Fibroblast of villous mesenchyme (primary cell): Measurements from ENCODE around the gene TMEM129. TPM values are rescaled to one million over a fixed set of nuclear protein-coding genes. Genes with fewer than 3 reads are reported as not detected.

Experiments
- DNase-seq: peaks from one replicate; pipeline ENCODE4 v3.0.0-alpha.2; 2010; ENCODE audit warnings: low read depth
- H3K4me3 ChIP-seq: 2 replicates; pipeline ENCODE4 v1.5.1; 2011; ENCODE audit warnings: low read depth, mild to moderate bottlenecking, low read length
- total RNA-seq: library from RNA; depleted of rRNA; stranded (reverse); fragments of >200 nt; gene quantifications from 2 replicates; pipeline ENCODE4 v1.2.3, GENCODE V29; 2012
- TF ChIP-seq, protein P1 (sequence below): IDR thresholded peaks from 2 replicates; pipeline ENCODE4 v1.5.1; 2012; ENCODE audit warnings: low read depth, mild to moderate bottlenecking, low read length; ENCODE audit not compliant: insufficient read depth

TMEM129 gene
- total RNA-seq, 1 donor, result 31.1 TPM

DNA sequence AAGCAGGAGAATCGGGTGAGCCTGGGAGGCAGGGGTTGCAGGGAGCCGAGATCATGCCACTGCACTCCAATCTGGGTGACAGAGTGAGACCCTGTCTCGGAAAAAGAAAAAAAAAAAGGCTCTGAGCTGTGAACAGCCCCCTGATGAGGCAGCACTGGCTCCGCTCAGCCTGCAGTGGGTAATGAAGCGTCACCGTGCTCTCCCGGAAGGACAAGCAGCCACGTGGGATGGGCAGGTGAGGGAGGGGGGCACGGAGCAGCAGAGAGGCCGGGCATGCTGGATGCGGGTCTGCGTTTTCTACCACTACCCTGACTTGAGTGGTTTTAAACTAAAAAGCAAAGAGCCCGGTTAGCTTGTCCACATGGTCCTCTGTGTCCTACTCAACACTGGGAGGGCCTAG, 15.7 kb upstream of the TMEM129 start:
- H3K4me3 ChIP-seq, result no peak overlapping the region
- DNase-seq, result no peak
- TF ChIP-seq, protein P1, sequence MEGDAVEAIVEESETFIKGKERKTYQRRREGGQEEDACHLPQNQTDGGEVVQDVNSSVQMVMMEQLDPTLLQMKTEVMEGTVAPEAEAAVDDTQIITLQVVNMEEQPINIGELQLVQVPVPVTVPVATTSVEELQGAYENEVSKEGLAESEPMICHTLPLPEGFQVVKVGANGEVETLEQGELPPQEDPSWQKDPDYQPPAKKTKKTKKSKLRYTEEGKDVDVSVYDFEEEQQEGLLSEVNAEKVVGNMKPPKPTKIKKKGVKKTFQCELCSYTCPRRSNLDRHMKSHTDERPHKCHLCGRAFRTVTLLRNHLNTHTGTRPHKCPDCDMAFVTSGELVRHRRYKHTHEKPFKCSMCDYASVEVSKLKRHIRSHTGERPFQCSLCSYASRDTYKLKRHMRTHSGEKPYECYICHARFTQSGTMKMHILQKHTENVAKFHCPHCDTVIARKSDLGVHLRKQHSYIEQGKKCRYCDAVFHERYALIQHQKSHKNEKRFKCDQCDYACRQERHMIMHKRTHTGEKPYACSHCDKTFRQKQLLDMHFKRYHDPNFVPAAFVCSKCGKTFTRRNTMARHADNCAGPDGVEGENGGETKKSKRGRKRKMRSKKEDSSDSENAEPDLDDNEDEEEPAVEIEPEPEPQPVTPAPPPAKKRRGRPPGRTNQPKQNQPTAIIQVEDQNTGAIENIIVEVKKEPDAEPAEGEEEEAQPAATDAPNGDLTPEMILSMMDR, result no peak

DNA sequence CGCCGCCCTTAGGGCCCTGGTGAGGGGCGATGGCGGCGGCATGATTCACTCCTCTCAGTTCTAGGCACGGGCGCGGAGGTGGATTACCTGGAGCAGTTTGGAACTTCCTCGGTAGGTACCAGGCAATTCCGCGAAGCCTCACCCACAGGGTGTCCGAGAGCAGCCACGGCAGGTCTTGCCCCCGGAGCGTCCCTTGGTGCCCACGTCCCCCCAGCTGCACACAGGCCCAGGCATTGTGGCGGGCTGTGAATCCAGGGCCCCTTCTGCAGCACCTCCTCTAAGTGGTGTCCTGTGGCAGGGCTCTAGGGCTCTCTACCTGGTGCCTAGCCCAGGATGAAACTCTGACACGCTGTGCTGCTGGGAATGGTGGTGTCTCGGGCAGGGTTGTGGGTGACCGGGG, 14.1 kb upstream of the TMEM129 start:
- DNase-seq, result no peak
- TF ChIP-seq, protein P1, result no peak
- no peak overlapping the region for H3K4me3 ChIP-seq

DNA sequence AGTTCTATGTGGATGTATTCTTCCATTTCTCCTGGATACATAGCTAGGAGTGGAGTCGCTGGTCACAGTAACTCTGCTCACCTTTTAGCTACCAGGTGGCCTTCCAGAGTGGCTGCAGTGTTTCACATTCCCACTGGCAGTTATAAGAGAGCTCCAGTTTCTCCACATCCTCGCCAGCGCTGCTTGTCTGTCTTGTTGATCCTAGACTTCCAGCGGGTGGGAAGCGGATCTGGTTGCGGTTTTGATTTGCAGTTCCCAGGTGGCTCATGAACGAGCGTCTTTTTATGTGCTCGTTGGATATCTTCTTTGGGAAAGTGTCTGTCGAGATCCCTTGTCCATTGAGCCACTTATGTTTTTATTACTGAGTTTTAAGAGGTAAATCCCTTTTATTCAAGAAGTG, 11.8 kb upstream of the TMEM129 start:
- TF ChIP-seq, protein P1, result no peak
- H3K4me3 ChIP-seq, result no peak overlapping the region
- DNase-seq, result no peak

DNA sequence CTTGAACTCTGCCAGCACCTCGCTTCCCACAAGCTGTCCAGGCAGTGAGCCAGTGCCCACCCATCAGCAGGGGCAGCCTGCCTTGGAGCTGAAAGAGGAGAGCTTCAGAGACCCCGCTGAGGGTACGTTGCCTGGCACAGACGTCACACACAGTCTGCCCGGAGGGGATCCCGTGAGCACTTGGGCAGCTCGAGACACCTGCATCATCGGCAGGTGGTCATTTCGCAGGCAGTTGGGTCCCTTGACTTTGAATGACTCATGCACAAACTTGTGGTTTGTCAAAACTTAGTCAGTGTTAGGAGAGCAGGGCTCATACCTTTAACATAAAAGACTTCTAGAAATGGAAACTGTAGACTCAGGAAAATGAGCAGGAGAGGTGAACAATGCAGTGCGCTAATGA, 10.1 kb upstream of the TMEM129 start:
- TF ChIP-seq, protein P1, result no peak
- no peak for DNase-seq
- no peak overlapping the region for H3K4me3 ChIP-seq

DNA sequence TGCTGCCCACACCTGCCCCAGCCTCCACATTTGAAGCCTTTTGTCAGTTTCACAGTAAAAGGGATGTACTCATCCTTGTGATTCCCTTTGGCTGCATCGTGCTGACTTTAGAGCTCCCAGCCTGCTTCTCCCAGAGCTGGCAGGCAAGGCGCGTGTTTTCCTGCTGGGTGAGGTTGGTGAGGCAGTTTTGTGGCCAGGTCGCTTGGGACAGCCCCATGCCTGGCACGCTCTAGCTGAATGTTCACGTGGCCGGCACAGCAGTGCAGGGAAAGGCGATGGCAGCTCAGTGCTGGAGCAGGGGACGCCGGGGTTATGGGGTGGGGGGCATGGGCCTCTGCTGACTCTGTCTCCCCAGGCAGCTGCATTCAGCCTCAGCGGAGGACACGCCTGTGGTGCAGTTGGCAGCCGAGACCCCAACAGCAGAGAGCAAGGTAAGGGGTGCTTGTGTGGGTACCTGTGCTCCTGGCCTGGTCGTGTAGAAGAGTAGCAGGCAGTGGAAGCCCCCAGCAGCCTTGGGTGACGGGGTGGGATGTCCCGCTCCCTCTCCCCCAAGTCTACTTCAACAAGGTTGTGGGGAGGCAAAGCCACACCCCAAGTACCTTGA, 9.5 kb upstream of the TMEM129 start:
- DNase-seq, result no peak
- H3K4me3 ChIP-seq, result no peak overlapping the region
- TF ChIP-seq, protein P1, result no peak

DNA sequence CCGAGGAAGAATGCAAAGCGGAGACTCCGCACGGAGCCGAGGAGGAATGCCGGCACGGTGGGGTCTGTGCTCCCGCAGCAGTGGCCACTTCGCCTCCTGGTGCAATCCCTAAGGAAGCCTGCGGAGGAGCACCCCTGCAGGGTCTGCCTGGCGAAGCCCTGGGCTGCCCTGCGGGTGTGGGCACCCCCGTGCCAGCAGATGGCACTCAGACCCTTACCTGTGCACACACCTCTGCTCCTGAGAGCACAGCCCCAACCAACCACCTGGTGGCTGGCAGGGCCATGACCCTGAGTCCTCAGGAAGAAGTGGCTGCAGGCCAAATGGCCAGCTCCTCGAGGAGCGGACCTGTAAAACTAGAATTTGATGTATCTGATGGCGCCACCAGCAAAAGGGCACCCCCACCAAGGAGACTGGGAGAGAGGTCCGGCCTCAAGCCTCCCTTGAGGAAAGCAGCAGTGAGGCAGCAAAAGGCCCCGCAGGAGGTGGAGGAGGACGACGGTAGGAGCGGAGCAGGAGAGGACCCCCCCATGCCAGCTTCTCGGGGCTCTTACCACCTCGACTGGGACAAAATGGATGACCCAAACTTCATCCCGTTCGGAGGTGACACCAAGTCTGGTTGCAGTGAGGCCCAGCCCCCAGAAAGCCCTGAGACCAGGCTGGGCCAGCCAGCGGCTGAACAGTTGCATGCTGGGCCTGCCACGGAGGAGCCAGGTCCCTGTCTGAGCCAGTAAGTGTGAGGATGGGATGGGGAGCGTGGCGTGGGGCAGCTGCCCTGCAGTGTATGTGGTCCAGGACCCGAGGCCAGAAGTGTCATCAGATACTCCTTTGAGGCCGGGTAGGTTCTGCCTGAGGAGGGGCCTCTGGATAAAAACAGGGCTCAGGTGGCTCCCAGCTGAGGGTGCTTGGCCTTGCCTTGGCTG, 7.2 kb upstream of the TMEM129 start:
- no peak overlapping the region for H3K4me3 ChIP-seq
- no peak for DNase-seq
- TF ChIP-seq, protein P1, result no peak
